GM19099 (cell line): ENCODE data around the gene H6PD.

Source experiments
- POLR2A ChIP-seq: IDR thresholded peaks from 3 replicates; pipeline ENCODE4 v1.6.1; 2011; ENCODE audit warnings: low read depth; ENCODE audit not compliant: insufficient read length; ENCODE audit errors: extremely low read depth

The H6PD gene

GRCh38 chr1:9250411-9251381, 16.1 kb downstream of the H6PD start:
- TF ChIP-seq POLR2A, result no peak

GRCh38 chr1:9251501-9251900, 16.9 kb downstream of the H6PD start:
- no peak for TF ChIP-seq POLR2A

GRCh38 chr1:9253004-9253403, 18.4 kb downstream of the H6PD start:
- no peak for TF ChIP-seq POLR2A

GRCh38 chr1:9253453-9254105, 19.0 kb downstream of the H6PD start:
- no peak for TF ChIP-seq POLR2A

DNA sequence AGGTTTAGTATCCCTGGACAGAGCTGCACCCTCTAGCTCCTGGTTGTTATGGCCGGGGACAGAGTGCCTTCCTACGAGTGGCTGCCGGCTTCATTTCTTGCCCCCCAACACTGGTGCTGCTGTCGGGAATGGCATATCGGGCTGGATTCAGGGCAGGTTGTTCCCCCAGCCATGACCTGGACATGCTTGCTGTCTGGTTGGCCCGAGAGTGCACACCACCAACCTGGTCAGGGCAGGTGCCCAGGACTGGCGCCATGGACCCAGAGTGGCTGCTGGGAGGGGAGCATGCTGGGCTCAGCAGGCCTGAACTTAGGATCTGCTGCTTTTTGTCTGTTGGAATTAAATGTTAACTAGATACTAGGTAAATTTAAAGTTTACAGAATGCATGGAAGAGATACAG, 21.8 kb downstream of the H6PD start:
- no peak for TF ChIP-seq POLR2A

- no peak for TF ChIP-seq POLR2A
Measured at GRCh38 chr1:9257851-9258250, 23.3 kb downstream of the H6PD start.

GRCh38 chr1:9258629-9259028, 24.1 kb downstream of the H6PD start:
- TF ChIP-seq POLR2A, result no peak

DNA sequence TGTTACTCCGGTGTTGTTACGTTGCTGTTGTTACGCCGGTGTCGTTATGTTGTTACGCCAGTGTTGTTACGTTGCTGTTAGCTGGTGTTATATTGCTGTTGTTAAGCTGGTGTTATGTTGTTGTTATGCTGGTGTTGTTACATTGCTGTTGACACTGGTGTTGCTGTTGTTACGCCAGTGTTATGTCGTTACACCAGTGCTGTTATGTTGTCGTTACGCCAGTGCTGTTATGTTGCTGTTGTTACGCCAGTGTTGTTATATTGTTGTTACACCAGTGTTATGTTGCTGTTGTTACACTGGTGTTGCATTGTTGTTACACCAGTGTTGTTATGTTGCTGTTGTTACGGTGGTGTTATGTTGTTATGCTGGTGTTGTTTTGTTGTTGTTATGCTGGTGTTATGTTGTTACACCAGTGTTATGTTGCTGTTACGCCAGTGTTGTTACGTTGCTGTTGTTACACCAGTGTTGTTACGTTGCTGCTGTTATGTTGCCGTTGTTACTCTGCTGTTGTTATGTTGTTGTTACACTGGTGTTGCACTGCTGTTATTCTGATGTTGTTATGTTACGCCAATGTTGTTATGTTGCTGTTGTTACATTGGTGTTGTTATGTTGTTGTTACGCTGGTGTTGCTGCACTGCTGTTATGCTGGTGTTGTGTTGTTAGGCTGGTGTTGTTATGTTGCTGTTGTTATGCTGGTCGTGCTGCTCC, 25.6 kb downstream of the H6PD start:
- no peak for TF ChIP-seq POLR2A

GRCh38 chr1:9261496-9261895, 26.9 kb downstream of the H6PD start:
- no peak for TF ChIP-seq POLR2A

DNA sequence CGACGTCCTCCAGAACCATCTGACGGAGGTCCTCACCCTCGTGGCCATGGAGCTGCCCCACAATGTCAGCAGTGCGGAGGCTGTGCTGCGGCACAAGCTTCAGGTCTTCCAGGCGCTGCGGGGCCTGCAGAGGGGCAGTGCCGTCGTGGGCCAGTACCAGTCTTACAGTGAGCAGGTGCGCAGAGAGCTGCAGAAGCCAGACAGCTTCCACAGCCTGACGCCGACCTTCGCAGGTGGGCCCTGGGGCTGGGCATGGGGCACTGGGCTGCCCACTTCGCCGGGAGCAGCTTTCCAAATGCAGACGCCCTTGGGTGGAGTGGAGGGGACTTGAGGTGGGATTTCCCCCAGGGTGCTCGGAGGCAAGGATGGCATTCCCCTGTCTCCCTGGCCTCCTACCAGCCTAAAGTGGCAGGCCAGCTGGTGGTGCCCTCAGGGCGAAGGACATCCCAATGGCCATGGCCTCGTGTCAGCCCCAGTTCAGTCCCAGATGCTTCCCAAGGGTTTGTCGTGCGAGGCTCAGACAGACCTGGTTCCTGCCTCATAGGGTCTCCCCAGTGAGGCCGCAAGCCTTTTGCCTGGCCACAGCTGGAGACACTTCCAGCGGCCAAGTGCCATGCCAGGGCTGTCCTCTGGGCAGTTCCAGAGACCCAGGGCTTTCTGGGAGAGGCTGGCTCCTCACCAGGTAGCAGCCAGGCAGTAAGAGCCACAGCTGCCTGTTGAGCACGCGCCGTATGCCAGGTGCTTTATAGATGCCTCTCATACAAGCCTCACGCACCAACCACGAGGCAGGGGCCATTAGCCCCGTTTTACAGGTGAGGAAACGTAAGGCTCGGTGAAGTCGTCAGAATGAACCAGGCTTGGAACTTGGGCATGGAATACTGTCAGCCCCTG, 27.8 kb downstream of the H6PD start:
- TF ChIP-seq POLR2A, result no peak

DNA sequence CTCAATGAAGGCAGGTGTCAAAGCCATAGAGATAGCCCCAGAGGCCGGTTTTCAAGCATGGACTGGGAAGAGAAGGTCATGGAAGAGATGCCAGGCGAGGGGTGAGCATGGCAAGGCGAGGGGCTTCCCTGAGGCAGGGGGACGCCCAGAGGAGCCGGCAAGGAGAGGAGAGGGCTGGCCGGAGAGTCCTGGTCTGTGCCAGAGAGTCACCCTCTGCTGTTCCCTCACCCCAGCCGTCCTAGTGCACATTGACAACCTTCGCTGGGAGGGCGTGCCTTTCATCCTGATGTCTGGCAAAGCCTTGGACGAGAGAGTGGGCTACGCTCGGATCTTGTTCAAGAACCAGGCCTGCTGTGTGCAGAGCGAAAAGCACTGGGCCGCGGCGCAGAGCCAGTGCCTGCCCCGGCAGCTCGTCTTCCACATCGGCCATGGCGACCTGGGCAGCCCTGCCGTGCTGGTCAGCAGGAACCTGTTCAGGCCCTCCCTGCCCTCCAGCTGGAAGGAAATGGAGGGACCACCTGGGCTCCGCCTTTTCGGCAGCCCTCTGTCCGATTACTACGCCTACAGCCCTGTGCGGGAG, 28.8 kb downstream of the H6PD start:
- TF ChIP-seq POLR2A, result no peak

DNA sequence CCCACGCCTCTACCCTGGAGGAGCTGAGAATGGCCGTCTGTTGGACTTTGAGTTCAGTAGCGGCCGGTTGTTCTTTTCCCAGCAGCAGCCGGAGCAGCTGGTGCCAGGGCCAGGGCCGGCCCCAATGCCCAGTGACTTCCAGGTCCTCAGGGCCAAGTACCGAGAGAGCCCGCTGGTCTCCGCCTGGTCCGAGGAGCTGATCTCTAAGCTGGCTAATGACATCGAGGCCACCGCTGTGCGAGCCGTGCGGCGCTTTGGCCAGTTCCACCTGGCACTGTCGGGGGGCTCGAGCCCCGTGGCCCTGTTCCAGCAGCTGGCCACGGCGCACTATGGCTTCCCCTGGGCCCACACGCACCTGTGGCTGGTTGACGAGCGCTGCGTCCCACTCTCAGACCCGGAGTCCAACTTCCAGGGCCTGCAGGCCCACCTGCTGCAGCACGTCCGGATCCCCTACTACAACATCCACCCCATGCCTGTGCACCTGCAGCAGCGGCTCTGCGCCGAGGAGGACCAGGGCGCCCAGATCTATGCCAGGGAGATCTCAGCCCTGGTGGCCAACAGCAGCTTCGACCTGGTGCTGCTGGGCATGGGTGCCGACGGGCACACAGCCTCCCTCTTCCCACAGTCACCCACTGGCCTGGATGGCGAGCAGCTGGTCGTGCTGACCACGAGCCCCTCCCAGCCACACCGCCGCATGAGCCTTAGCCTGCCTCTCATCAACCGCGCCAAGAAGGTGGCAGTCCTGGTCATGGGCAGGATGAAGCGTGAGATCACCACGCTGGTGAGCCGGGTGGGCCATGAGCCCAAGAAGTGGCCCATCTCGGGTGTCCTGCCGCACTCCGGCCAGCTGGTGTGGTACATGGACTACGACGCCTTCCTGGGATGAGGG, 29.7 kb downstream of the H6PD start:
- TF ChIP-seq POLR2A, result no peak

GRCh38 chr1:9265037-9265436, 30.5 kb downstream of the H6PD start:
- TF ChIP-seq POLR2A, result no peak
